ENCODE data around the gene LDLRAD4. TPM values are rescaled to one million over a fixed set of nuclear protein-coding genes. Genes with fewer than 3 reads are reported as not detected.

Gene LDLRAD4
- total RNA-seq, 4 donors from 2014 or later: 20.4 to 40.4 (median 35.3) TPM

- no peaks in the 10 kb centered on the region for H3K27me3 ChIP-seq
- no peak for DNase-seq (ENCODE audit: extremely low spot score)
- TF ChIP-seq POLR2A (IDR thresholded peaks at IDR 0.05; ENCODE audit: low read depth) (no peak), CTCF (IDR thresholded peaks at IDR 0.05) (no peak), EP300 (IDR thresholded peaks at IDR 0.05) (no peak), POLR2AphosphoS5 (IDR thresholded peaks at IDR 0.05) (no peak)
- no peaks in the 10 kb centered on the region for H3K36me3 ChIP-seq
- intact Hi-C loops (cut with DNase I): no loop called here
- H3K27ac ChIP-seq (replicated peaks in 1 of 4): no peak overlapping the region
- 62% methylated on average over 10 of the region's 10 CpGs for WGBS
- H3K9me3 ChIP-seq: no peaks in the 10 kb centered on the region
- no peak overlapping the region for H3K4me3 ChIP-seq
- peaks cover 22 to 46% (median 34%) of the 10 kb centered on the region in 4 donors for H3K4me1 ChIP-seq
Measured at GRCh38 chr18:13577091-13577697, 358.6 kb downstream of the LDLRAD4 start.

DNA sequence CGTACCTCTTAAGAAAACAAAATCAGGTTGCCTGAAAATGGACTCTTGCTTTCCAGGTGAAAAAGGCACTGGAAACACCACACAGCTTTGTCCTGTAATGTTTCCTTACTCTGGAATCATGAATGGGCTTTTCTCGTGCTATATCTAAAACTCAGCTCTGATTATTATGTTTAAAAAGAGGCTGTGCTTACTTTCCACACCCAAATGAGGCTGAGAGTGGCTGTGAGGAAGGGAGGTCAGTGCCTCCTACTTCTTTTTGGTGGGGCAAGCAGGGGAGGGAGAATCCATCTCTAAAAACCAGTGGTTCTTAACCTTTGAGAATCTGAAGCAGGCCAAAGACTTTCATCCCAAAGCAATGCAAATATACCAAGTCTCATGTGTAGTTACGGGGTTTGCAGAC is 359.2 kb downstream of the LDLRAD4 start:
- intact Hi-C loops (cut with DNase I): no loop called here
- H3K27me3 ChIP-seq: no peaks in the 10 kb centered on the region
- peaks cover 22 to 46% (median 34%) of the 10 kb centered on the region in 4 donors for H3K4me1 ChIP-seq
- no peak overlapping the region for H3K4me3 ChIP-seq
- WGBS: 73% methylated on average over 3 of the region's 3 CpGs
- no peak for DNase-seq (ENCODE audit: extremely low spot score)
- H3K36me3 ChIP-seq: no peaks in the 10 kb centered on the region
- TF ChIP-seq CTCF (IDR thresholded peaks at IDR 0.05): no peak
- no peak for TF ChIP-seq POLR2AphosphoS5 (IDR thresholded peaks at IDR 0.05)
- TF ChIP-seq POLR2A (IDR thresholded peaks at IDR 0.05; ENCODE audit: low read depth): no peak
- H3K9me3 ChIP-seq: no peaks in the 10 kb centered on the region
- H3K27ac ChIP-seq (replicated peaks in 1 of 4): no peak overlapping the region

DNA sequence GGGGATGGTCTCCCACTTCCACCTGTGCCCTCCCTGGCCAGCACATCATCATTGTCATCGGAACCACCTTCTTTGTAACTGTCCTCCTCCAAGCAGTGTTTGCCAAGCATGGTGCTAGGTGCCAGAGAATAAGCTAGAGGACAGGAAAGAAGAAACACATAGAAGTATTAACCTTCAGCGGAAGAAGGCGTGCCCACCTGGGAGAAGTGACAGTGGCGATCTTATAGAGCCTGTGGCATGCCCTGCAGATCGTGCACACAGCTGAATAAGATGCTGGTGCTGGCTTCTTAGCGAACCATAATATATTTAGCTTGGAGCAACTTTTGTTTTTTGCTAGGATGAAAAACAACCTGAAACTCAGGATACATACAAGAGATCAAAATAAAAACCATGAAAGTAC is 359.8 kb downstream of the LDLRAD4 start:
- TF ChIP-seq CTCF (IDR thresholded peaks at IDR 0.05) (no peak), POLR2A (IDR thresholded peaks at IDR 0.05; ENCODE audit: low read depth) (no peak), POLR2AphosphoS5 (IDR thresholded peaks at IDR 0.05) (no peak), EP300 (IDR thresholded peaks at IDR 0.05) (no peak)
- intact Hi-C loops (cut with DNase I): no loop called here
- no peak for DNase-seq (ENCODE audit: extremely low spot score)
- Histone ChIP-seq H3K4me3 (no peak overlapping the region), H3K27ac (replicated peaks in 1 of 4) (no peak overlapping the region), H3K27me3 (no peaks in the 10 kb centered on the region), H3K9me3 (no peaks in the 10 kb centered on the region), H3K4me1 (peaks cover 22 to 46% (median 34%) of the 10 kb centered on the region in 4 donors), H3K36me3 (no peaks in the 10 kb centered on the region)
- 79% methylated on average over 6 of the region's 6 CpGs for WGBS

DNA sequence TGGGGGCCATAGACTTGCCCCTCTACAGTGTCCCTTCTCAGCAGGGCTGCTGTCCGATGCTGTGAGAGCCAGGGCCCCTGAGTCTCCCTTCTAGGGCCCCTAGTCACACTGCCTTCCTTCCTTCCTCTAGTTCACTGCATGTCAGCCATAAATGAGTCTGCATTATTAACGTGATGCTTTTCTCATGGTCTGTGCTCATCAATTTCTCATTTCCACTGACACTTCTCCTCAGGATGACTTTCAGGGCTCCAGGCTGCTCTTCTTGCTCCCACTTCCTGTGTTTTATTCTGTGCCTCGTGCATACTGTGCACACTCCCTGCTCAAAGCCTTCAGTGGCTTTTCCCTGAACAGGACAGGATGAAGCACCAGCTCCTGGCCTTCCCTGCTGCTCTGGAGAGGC is 361.3 kb downstream of the LDLRAD4 start:
- no peak for DNase-seq (ENCODE audit: extremely low spot score)
- intact Hi-C loops (cut with DNase I): no loop called here
- no peak for TF ChIP-seq POLR2A (IDR thresholded peaks at IDR 0.05; ENCODE audit: low read depth)
- no peak for TF ChIP-seq CTCF (IDR thresholded peaks at IDR 0.05)
- TF ChIP-seq POLR2AphosphoS5 (IDR thresholded peaks at IDR 0.05): no peak
- TF ChIP-seq EP300 (IDR thresholded peaks at IDR 0.05): no peak
- Histone ChIP-seq H3K27me3 (no peaks in the 10 kb centered on the region), H3K9me3 (no peaks in the 10 kb centered on the region), H3K4me1 (peaks cover 29 to 48% (median 35%) of the 10 kb centered on the region in 4 donors), H3K36me3 (no peaks in the 10 kb centered on the region), H3K4me3 (no peak overlapping the region), H3K27ac (replicated peaks in 1 of 4) (no peak overlapping the region)
- 54% methylated on average over 3 of the region's 3 CpGs for WGBS

- TF ChIP-seq EP300 (IDR thresholded peaks at IDR 0.05) (no peak), POLR2AphosphoS5 (IDR thresholded peaks at IDR 0.05) (no peak), CTCF (IDR thresholded peaks at IDR 0.05) (no peak), POLR2A (IDR thresholded peaks at IDR 0.05; ENCODE audit: low read depth) (no peak)
- Histone ChIP-seq H3K27ac (replicated peaks in 1 of 4) (no peak overlapping the region), H3K27me3 (no peaks in the 10 kb centered on the region), H3K36me3 (no peaks in the 10 kb centered on the region), H3K4me1 (peaks cover 33 to 51% (median 37%) of the 10 kb centered on the region in 4 donors), H3K9me3 (no peaks in the 10 kb centered on the region), H3K4me3 (no peak overlapping the region)
- no peak for DNase-seq (ENCODE audit: extremely low spot score)
- intact Hi-C loops (cut with DNase I): no loop called here
- WGBS: 79% methylated on average over 2 of the region's 7 CpGs
Measured at GRCh38 chr18:13580351-13580750, 361.8 kb downstream of the LDLRAD4 start.
